Esophagus muscularis mucosa (tissue), 4 donors: ENCODE data around the gene PCDH9.

ENCODE experiments used
- CTCF ChIP-seq, 3 experiments: fragments of 200-600 bp in 2 of 3; fragments of 450-650 bp in 1 of 3; sonication (generic) in 2 of 3; IDR thresholded peaks; one replicate each; pipeline ENCODE4 v1.5.1; 2017 to 2019; ENCODE audit warnings: antibody characterized with exemption in 3 of 3, mild to moderate bottlenecking in 2 of 3, moderate library complexity in 1 of 3
- EP300 ChIP-seq: sonication (generic); formaldehyde crosslinking; IDR thresholded peaks from one replicate; pipeline ENCODE4 v1.6.1; 2017; ENCODE audit warnings: antibody characterized with exemption
- POLR2A ChIP-seq: fragments of 450-650 bp; IDR thresholded peaks from one replicate; pipeline ENCODE4 v1.6.1; 2017; ENCODE audit warnings: antibody characterized with exemption, moderate library complexity, mild to moderate bottlenecking, low read depth

GRCh38 chr13:66586489-66586888 is 643.6 kb downstream of the PCDH9 start:
- TF ChIP-seq CTCF (IDR thresholded peaks at IDR 0.05), result no peak
- no peak for TF ChIP-seq POLR2A
- no peak for TF ChIP-seq EP300
